C4-2B (cell line): Measurements from ENCODE around the gene SCGB1A1.

Experiments used
- CTCF ChIP-seq: fragments of 450-650 bp; conservative IDR thresholded peaks from 2 replicates; pipeline ENCODE4 v1.5.1; 2017; ENCODE audit warnings: mild to moderate bottlenecking
- ZFX ChIP-seq: fragments of 450-650 bp; IDR thresholded peaks from 2 replicates; pipeline ENCODE4 v1.6.1; 2017

GRCh38 chr11:62373464-62374119 lies 45.2 kb upstream of the SCGB1A1 start:
- TF ChIP-seq CTCF = no peak
- TF ChIP-seq ZFX = no peak
